Measurements from ENCODE around the gene GRM4.

DNA sequence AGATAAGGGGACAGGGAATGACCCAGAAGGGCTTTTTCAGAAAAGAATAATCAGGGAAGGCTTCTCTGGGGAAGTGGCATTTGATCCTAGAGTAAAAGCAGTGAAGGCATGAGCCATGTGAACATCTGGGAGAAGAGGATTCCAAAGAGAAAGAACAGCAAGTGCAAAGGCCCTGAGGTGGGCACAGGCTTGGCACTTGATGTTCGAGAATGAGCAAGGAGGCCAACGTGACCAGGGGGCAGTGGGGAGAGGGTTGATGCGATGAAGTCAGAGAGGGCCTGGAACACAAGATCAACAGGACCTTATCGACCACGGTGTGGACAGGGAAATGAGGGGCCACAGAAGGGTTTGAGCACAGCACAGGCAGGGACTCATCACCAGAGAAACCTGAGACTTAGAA is 5.8 kb downstream of the GRM4 start:
- TF ChIP-seq FOXM1 (IDR thresholded peaks at IDR 0.05; ENCODE audit: borderline replicate concordance, low read depth) = no peak
- no peak for TF ChIP-seq EP300 (IDR thresholded peaks at IDR 0.05; ENCODE audit: borderline replicate concordance)
- no peak for TF ChIP-seq EGR1 (IDR thresholded peaks at IDR 0.05)
- no peak for TF ChIP-seq CREB1 (IDR thresholded peaks at IDR 0.05; ENCODE audit: low read depth)
- no peak for TF ChIP-seq TAF1 (IDR thresholded peaks at IDR 0.05; ENCODE audit: low read depth)
- no peak for TF ChIP-seq TEAD4 (IDR thresholded peaks at IDR 0.05)
- TF ChIP-seq, protein P1, sequence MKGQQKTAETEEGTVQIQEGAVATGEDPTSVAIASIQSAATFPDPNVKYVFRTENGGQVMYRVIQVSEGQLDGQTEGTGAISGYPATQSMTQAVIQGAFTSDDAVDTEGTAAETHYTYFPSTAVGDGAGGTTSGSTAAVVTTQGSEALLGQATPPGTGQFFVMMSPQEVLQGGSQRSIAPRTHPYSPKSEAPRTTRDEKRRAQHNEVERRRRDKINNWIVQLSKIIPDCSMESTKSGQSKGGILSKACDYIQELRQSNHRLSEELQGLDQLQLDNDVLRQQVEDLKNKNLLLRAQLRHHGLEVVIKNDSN (IDR thresholded peaks at IDR 0.05) = no peak
